ENCODE data around the gene SH3BP2. TPM values are rescaled to one million over a fixed set of nuclear protein-coding genes. Genes with fewer than 3 reads are reported as not detected.

The SH3BP2 gene
- total RNA-seq, 4 donors from 2014 or later, result 54.8 to 208 (median 102) TPM

GRCh38 chr4:2819244-2820215 lies 26.6 kb downstream of the SH3BP2 start:
- no peaks in the 10 kb centered on the region for H3K9me3 ChIP-seq
- peaks cover 0 to 26% (median 5%) of the 10 kb centered on the region in 4 donors for H3K4me1 ChIP-seq
- peaks cover 0 to 38% (median 0%) of the 10 kb centered on the region in 3 donors for H3K36me3 ChIP-seq
- H3K27me3 ChIP-seq, result no peaks in the 10 kb centered on the region
- H3K4me3 ChIP-seq, result no peak overlapping the region
- TF ChIP-seq POLR2A (IDR thresholded peaks at IDR 0.05) (no peak), CTCF (IDR thresholded peaks at IDR 0.05) (no peak)
- no peak for DNase-seq
- no peak overlapping the region for H3K27ac ChIP-seq

GRCh38 chr4:2820216-2820982 lies 27.5 kb downstream of the SH3BP2 start:
- H3K27ac ChIP-seq, result no peak overlapping the region
- H3K9me3 ChIP-seq, result no peaks in the 10 kb centered on the region
- DNase-seq, result no peak
- H3K4me3 ChIP-seq, result no peak overlapping the region
- H3K4me1 ChIP-seq, result peaks cover 0 to 26% (median 5%) of the 10 kb centered on the region in 4 donors
- TF ChIP-seq POLR2A (IDR thresholded peaks at IDR 0.05), result no peak
- TF ChIP-seq CTCF (IDR thresholded peaks at IDR 0.05), result no peak
- peaks cover 0 to 46% (median 0%) of the 10 kb centered on the region in 3 donors for H3K36me3 ChIP-seq
- no peaks in the 10 kb centered on the region for H3K27me3 ChIP-seq

- Histone ChIP-seq H3K9me3 (no peaks in the 10 kb centered on the region), H3K36me3 (peaks cover 0 to 63% (median 0%) of the 10 kb centered on the region in 3 donors), H3K27ac (no peak overlapping the region), H3K27me3 (no peaks in the 10 kb centered on the region), H3K4me1 (peaks cover 0 to 19% (median 4%) of the 10 kb centered on the region in 4 donors), H3K4me3 (no peak overlapping the region)
- DNase-seq, result peak in 1 of 3 donors; percentile 42
- no peak for TF ChIP-seq POLR2A (IDR thresholded peaks at IDR 0.05)
Observed at GRCh38 chr4:2822461-2823300, 29.8 kb downstream of the SH3BP2 start.

DNA sequence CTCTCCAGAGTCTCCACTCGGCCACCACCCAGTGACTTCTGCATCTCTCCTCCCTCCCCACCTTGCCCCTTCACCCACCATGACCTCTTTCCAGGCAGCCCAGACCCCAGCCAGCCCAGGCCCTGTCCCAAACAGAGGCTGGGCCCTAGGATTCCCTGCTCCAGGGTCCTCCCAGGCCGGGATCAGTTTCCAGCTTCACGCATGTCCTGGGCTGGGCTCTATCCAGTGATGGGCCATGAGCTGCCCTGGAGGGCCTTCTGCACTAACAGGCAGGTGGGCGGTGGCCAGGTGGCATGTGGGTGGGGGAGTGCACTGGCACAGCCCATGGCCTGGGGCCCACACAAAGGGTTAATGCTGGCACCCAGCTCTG lies 30.4 kb downstream of the SH3BP2 start:
- peak in 2 of 3 donors; percentile 44 to 50 for DNase-seq
- peaks cover 0 to 17% (median 2%) of the 10 kb centered on the region in 4 donors for H3K4me1 ChIP-seq
- no peaks in the 10 kb centered on the region for H3K27me3 ChIP-seq
- H3K9me3 ChIP-seq, result no peaks in the 10 kb centered on the region
- TF ChIP-seq CTCF (IDR thresholded peaks at IDR 0.05) (no peak), POLR2A (IDR thresholded peaks at IDR 0.05) (no peak)
- peaks cover 0 to 69% (median 0%) of the 10 kb centered on the region in 3 donors for H3K36me3 ChIP-seq
- no peak overlapping the region for H3K27ac ChIP-seq
- H3K4me3 ChIP-seq, result no peak overlapping the region

- Histone ChIP-seq H3K4me3 (no peak overlapping the region), H3K9me3 (no peaks in the 10 kb centered on the region), H3K4me1 (peaks cover 0 to 12% (median 0%) of the 10 kb centered on the region in 4 donors), H3K36me3 (peaks cover 0 to 74% (median 0%) of the 10 kb centered on the region in 3 donors), H3K27me3 (no peaks in the 10 kb centered on the region), H3K27ac (no peak overlapping the region)
- DNase-seq, result peak in 1 of 3 donors; percentile 55
- no peak for TF ChIP-seq CTCF (IDR thresholded peaks at IDR 0.05)
- TF ChIP-seq POLR2A (IDR thresholded peaks at IDR 0.05), result no peak
Observed at GRCh38 chr4:2823671-2824328, 30.9 kb downstream of the SH3BP2 start.

All from Peyer's patch (tissue), 4 donors.